Thyroid gland (tissue), 4 donors: ENCODE data around the gene TSEN2. TPM values are rescaled to one million over a fixed set of nuclear protein-coding genes. Genes with fewer than 3 reads are reported as not detected.

Source experiments
- DNase-seq, 2 donors: peaks; one replicate each; pipeline ENCODE4 v3.0.0-alpha.2; 2019
- H3K27ac ChIP-seq, 3 donors: fragments of 200-600 bp; sonication (generic); 1 replicate in 2 of 3; 2 replicates in 1 of 3; pipeline ENCODE4 v1.5.1; 2016 to 2019; ENCODE audit warnings: mild to moderate bottlenecking in 1 of 3, moderate library complexity in 1 of 3
- H3K27me3 ChIP-seq: fragments of 200-600 bp; sonication (generic); one replicate; pipeline ENCODE4 v1.5.1; 2019
- H3K36me3 ChIP-seq, 2 donors: fragments of 200-600 bp; sonication (generic); one replicate each; pipeline ENCODE4 v1.5.1; 2016 to 2019
- H3K4me1 ChIP-seq, 2 donors: fragments of 200-600 bp; sonication (generic); one replicate each; pipeline ENCODE4 v1.5.1; 2017 to 2019
- H3K4me3 ChIP-seq, 3 donors: fragments of 200-600 bp; sonication (generic); replicated peaks in 1 of 3; 1 replicate in 2 of 3; 2 replicates in 1 of 3; pipeline ENCODE4 v1.5.1; 2016; ENCODE audit warnings: mild to moderate bottlenecking in 1 of 3
- H3K9me3 ChIP-seq: fragments of 200-600 bp; sonication (generic); one replicate; pipeline ENCODE4 v1.5.1; 2017
- POLR2A ChIP-seq, 2 donors: fragments of 450-650 bp; IDR thresholded peaks; one replicate each; pipeline ENCODE4 v1.6.1; 2017; ENCODE audit warnings: antibody characterized with exemption in 2 of 2, mild to moderate bottlenecking in 2 of 2, moderate library complexity in 1 of 2
- WGBS, 2 donors: methylation state at CpG; one replicate each; pipeline ENCODE4 v1.1.5; 2017; 5-methylcytosine and 5-hydroxymethylcytosine counted together
- intact Hi-C: fragments of 100-400 bp; cut with DNase I; formaldehyde crosslinking; loops from one replicate; pipeline ENCODE4 v1.15.1; 2023
- total RNA-seq, 4 donors: library from RNA; depleted of rRNA; stranded (reverse); fragments of >200 nt; gene quantifications; one replicate each; pipeline ENCODE4 v1.2.3, GENCODE V29; 2016
- TF ChIP-seq, protein P1 (sequence below), 6 experiments: fragments of 200-600 bp in 3 of 6; fragments of 450-650 bp in 3 of 6; sonication (generic) in 3 of 6; IDR thresholded peaks; one replicate each; pipeline ENCODE4 v1.5.1; 2016 to 2019; ENCODE audit warnings: antibody characterized with exemption in 6 of 6, mild to moderate bottlenecking in 2 of 6, inconsistent platforms in 1 of 6, moderate library complexity in 1 of 6

Gene TSEN2
- total RNA-seq, 4 donors from 2014 or later: 14.9 to 25.8 (median 21.4) TPM

- Histone ChIP-seq H3K27ac (peak overlapping the region in 2 of 3 donors; percentile 1 to 20), H3K4me1 (peaks cover 46 to 59% of the 10 kb centered on the region in 2 donors), H3K36me3 (no peaks in the 10 kb centered on the region), H3K4me3 (no peak overlapping the region), H3K27me3 (no peaks in the 10 kb centered on the region), H3K9me3 (no peaks in the 10 kb centered on the region)
- no peak for DNase-seq
- 72 to 77% methylated on average over 5 of the region's 5 CpGs for WGBS, 2 donors
- TF ChIP-seq, protein P1, sequence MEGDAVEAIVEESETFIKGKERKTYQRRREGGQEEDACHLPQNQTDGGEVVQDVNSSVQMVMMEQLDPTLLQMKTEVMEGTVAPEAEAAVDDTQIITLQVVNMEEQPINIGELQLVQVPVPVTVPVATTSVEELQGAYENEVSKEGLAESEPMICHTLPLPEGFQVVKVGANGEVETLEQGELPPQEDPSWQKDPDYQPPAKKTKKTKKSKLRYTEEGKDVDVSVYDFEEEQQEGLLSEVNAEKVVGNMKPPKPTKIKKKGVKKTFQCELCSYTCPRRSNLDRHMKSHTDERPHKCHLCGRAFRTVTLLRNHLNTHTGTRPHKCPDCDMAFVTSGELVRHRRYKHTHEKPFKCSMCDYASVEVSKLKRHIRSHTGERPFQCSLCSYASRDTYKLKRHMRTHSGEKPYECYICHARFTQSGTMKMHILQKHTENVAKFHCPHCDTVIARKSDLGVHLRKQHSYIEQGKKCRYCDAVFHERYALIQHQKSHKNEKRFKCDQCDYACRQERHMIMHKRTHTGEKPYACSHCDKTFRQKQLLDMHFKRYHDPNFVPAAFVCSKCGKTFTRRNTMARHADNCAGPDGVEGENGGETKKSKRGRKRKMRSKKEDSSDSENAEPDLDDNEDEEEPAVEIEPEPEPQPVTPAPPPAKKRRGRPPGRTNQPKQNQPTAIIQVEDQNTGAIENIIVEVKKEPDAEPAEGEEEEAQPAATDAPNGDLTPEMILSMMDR (IDR thresholded peaks at IDR 0.05): no peak
- no peak for TF ChIP-seq POLR2A (IDR thresholded peaks at IDR 0.05)
- intact Hi-C loops: loop anchor here (10.0 kb wide), 1 partner anchor 84 kb away; no protein-coding TSS in a partner anchor
Observed at GRCh38 chr3:12560505-12561190, 76.4 kb downstream of the TSEN2 start.

GRCh38 chr3:12561397-12561796 lies 77.1 kb downstream of the TSEN2 start:
- Histone ChIP-seq H3K9me3 (no peaks in the 10 kb centered on the region), H3K4me1 (peaks cover 48 to 55% of the 10 kb centered on the region in 2 donors), H3K27me3 (no peaks in the 10 kb centered on the region), H3K4me3 (no peak overlapping the region), H3K27ac (peak overlapping the region in 1 of 3 donors; percentile 1), H3K36me3 (no peaks in the 10 kb centered on the region)
- TF ChIP-seq, protein P1 (IDR thresholded peaks at IDR 0.05): no peak
- TF ChIP-seq POLR2A (IDR thresholded peaks at IDR 0.05): no peak
- intact Hi-C loops: loop anchor here (10.0 kb wide), 1 partner anchor 83 kb away; no protein-coding TSS in a partner anchor
- 93 to 98% methylated on average over 2 of the region's 2 CpGs for WGBS, 2 donors
- DNase-seq: no peak

DNA sequence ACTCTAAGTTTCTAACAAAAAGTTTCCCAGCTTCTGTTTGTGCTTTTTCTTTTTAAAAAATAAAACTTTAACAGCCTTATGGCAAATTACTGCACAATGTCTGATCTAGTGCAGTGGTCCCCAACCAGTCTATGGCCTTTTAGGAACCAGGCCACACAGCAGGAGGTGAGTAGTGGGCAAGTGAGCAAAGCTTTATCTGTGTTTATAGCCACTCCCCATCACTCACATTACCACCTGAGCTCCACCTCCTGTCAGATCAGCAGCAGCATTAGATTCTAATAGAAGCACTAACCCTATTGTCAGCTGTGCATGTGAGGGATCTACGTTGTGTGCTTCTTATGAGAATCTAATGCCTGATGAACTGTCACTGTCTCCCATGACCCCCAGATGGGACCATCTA lies 78.2 kb downstream of the TSEN2 start:
- Histone ChIP-seq H3K36me3 (no peaks in the 10 kb centered on the region), H3K27me3 (no peaks in the 10 kb centered on the region), H3K9me3 (no peaks in the 10 kb centered on the region), H3K4me3 (no peak overlapping the region), H3K27ac (peak overlapping the region in 2 of 3 donors; percentile 41 to 62), H3K4me1 (peaks cover 48 to 55% of the 10 kb centered on the region in 2 donors)
- no peak for DNase-seq
- TF ChIP-seq, protein P1 (IDR thresholded peaks at IDR 0.05): no peak
- TF ChIP-seq POLR2A (IDR thresholded peaks at IDR 0.05): no peak
- intact Hi-C loops: loop anchor here (10.0 kb wide), 1 partner anchor 82 kb away; no protein-coding TSS in a partner anchor
- 62 to 79% methylated on average over 1 of the region's 1 CpG for WGBS, 2 donors

DNA sequence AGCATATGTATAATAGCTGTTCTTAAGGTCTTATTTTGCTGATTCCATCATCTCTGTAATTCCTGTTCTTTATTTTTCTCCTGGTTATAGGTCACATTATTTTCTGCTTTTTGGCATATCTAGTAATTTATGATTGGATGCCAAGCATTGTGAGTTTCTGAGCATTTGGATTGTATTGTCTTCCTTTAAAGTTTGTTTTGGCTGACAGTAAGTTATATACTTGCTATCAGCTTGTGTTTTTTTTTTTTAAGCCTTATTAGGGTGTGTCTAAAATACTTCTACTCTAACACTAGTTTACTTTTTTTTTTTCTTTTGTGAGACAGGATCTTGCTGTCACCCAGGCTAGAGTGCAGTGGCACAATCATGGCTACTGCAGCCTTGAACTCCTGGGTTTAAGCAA lies 82.7 kb downstream of the TSEN2 start:
- Histone ChIP-seq H3K9me3 (no peaks in the 10 kb centered on the region), H3K36me3 (peaks cover 20 to 25% of the 10 kb centered on the region in 2 donors), H3K4me1 (peaks cover 25 to 30% of the 10 kb centered on the region in 2 donors), H3K27me3 (no peaks in the 10 kb centered on the region), H3K27ac (no peak overlapping the region), H3K4me3 (no peak overlapping the region)
- TF ChIP-seq POLR2A (IDR thresholded peaks at IDR 0.05): no peak
- TF ChIP-seq, protein P1 (IDR thresholded peaks at IDR 0.05): no peak
- intact Hi-C loops: loop anchor here (10.0 kb wide), 1 partner anchor 78 kb away; no protein-coding TSS in a partner anchor
- DNase-seq: no peak

DNA sequence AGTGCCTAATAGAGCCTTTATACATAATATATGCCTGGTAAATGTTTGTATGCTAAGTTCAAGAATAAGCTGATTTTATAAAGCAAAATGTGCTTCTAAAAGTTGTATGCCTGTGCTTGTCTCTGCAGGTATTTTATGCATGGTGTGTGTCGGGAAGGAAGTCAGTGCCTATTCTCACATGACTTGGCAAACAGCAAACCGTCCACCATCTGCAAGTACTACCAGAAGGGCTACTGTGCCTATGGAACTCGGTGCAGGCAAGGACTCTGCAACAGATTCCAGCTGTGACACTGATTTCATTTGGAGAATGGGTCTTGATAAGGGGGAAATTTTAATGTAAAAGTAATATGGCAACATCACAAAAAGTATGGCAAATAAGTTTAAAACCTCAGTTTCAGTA lies 84.5 kb downstream of the TSEN2 start:
- DNase-seq: no peak
- Histone ChIP-seq H3K4me3 (no peak overlapping the region), H3K9me3 (no peaks in the 10 kb centered on the region), H3K36me3 (peaks cover 38 to 42% of the 10 kb centered on the region in 2 donors), H3K27me3 (no peaks in the 10 kb centered on the region), H3K4me1 (peaks cover 18 to 20% of the 10 kb centered on the region in 2 donors), H3K27ac (peak overlapping the region in 1 of 3 donors; percentile 10)
- no peak for TF ChIP-seq POLR2A (IDR thresholded peaks at IDR 0.05)
- TF ChIP-seq, protein P1 (IDR thresholded peaks at IDR 0.05): no peak
- intact Hi-C loops: loop anchor here (10.0 kb wide), 1 partner anchor 76 kb away; no protein-coding TSS in a partner anchor
- whole genome bisulfite sequencing, 2 donors: 60 to 74% methylated on average over 3 of the region's 3 CpGs
